Testis (tissue), 2 donors: ENCODE results near the gene ITGA5.

Source experiments
- POLR2A ChIP-seq: fragments of 450-650 bp; IDR thresholded peaks from one replicate; pipeline ENCODE4 v1.6.1; 2017; ENCODE audit warnings: antibody characterized with exemption, mild to moderate bottlenecking, moderate library complexity
- TF ChIP-seq, protein P1 (sequence below), 3 experiments: fragments of 450-650 bp in 2 of 3; fragments of 200-600 bp in 1 of 3; sonication (generic) in 1 of 3; IDR thresholded peaks; one replicate each; pipeline ENCODE4 v1.5.1; 2016 to 2019; ENCODE audit warnings: antibody characterized with exemption in 3 of 3, mild to moderate bottlenecking in 2 of 3, moderate library complexity in 1 of 3

GRCh38 chr12:54409267-54409666 lies 9.8 kb downstream of the ITGA5 start:
- TF ChIP-seq POLR2A = no peak
- TF ChIP-seq, protein P1, sequence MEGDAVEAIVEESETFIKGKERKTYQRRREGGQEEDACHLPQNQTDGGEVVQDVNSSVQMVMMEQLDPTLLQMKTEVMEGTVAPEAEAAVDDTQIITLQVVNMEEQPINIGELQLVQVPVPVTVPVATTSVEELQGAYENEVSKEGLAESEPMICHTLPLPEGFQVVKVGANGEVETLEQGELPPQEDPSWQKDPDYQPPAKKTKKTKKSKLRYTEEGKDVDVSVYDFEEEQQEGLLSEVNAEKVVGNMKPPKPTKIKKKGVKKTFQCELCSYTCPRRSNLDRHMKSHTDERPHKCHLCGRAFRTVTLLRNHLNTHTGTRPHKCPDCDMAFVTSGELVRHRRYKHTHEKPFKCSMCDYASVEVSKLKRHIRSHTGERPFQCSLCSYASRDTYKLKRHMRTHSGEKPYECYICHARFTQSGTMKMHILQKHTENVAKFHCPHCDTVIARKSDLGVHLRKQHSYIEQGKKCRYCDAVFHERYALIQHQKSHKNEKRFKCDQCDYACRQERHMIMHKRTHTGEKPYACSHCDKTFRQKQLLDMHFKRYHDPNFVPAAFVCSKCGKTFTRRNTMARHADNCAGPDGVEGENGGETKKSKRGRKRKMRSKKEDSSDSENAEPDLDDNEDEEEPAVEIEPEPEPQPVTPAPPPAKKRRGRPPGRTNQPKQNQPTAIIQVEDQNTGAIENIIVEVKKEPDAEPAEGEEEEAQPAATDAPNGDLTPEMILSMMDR (IDR thresholded peaks at IDR 0.05) = no peak
